ENCODE measurements around the gene NHLRC1.

NHLRC1 gene

GRCh38 chr6:18138906-18139305 lies 16.4 kb upstream of the NHLRC1 start:
- DNase-seq (ENCODE audit: low spot score), result no peak

GRCh38 chr6:18136260-18136659 lies 13.8 kb upstream of the NHLRC1 start:
- DNase-seq (ENCODE audit: low spot score), result no peak

- DNase-seq (ENCODE audit: low spot score), result no peak
These were observed 12.7 kb upstream of the NHLRC1 start for GRCh38 chr6:18135171-18135570.

- no peak for DNase-seq (ENCODE audit: low spot score)
These were observed 9.9 kb upstream of the NHLRC1 start for GRCh38 chr6:18132346-18132745.

DNA sequence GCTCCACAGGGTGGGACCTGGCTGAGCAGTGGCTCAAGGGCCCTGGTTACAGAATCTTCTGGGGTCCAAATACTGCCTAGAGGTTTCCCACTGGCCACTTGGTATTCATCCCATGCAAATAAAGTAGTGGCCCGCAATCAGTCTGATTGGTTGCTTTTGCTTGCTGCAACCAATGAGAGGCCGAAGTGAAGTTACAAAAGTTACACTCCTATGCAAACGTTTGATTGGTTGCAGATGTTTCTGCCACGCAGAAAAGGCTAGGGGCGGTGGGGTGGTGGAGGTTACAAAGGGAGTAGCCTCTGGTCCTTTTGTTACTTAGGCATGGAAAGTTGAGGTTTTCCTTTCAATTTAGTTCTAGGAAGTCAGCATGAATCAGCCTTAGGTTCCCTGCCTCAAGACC lies 3.6 kb upstream of the NHLRC1 start:
- peak; percentile 19 for DNase-seq (ENCODE audit: low spot score)

- DNase-seq (ENCODE audit: low spot score), result no peak
These were observed 823 bp downstream of the NHLRC1 start for GRCh38 chr6:18121580-18122127.

- DNase-seq (ENCODE audit: low spot score), result no peak
These were observed 3.2 kb downstream of the NHLRC1 start for GRCh38 chr6:18119236-18119635.

GRCh38 chr6:18118330-18118729 lies 4.1 kb downstream of the NHLRC1 start:
- no peak for DNase-seq (ENCODE audit: low spot score)

- no peak for DNase-seq (ENCODE audit: low spot score)
These were observed 5.3 kb downstream of the NHLRC1 start for GRCh38 chr6:18117136-18117535.

DNA sequence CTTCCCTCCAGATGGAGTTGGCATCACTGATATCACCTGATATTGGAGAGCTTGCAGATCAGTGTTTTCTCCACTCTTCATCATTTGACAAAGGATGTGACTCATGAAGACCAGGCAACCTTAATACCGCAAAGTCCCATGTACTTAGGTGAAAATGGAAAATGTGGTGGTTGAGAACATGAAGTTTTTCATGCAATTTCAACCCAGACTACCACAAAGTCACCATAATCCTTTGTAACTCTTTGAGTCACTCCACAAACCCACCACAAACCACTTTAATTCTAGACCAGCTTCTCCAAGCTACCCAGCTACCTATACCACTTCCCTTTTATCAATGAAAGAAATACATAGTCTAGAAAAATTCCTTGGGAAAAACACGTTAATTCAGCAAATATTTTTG lies 7.1 kb downstream of the NHLRC1 start:
- no peak for DNase-seq (ENCODE audit: low spot score)

DNA sequence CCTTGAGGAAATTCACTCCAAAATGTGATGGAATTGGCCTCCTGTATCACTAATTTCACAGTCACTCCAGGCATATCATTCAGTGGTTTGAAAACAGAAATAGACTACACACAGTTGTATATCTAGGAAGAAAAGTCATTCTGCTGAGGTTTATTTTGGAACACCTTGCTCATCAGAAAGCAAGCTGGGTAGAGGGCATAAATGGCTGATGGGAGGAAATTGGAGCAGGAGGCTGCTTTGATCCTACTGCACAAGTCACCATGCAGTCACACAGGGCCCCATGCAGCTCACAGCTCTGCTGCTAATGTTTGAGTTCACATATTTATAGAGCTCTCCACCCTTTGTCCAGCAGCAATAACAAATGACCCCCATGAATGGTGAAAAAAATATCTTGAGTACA lies 12.3 kb downstream of the NHLRC1 start:
- DNase-seq (ENCODE audit: low spot score), result no peak

- DNase-seq (ENCODE audit: low spot score), result no peak
These were observed 15.4 kb downstream of the NHLRC1 start for GRCh38 chr6:18107061-18107460.

GRCh38 chr6:18102783-18103509 lies 19.5 kb downstream of the NHLRC1 start:
- no peak for DNase-seq (ENCODE audit: low spot score)

GRCh38 chr6:18101873-18102272 lies 20.6 kb downstream of the NHLRC1 start:
- no peak for DNase-seq (ENCODE audit: low spot score)

DNA sequence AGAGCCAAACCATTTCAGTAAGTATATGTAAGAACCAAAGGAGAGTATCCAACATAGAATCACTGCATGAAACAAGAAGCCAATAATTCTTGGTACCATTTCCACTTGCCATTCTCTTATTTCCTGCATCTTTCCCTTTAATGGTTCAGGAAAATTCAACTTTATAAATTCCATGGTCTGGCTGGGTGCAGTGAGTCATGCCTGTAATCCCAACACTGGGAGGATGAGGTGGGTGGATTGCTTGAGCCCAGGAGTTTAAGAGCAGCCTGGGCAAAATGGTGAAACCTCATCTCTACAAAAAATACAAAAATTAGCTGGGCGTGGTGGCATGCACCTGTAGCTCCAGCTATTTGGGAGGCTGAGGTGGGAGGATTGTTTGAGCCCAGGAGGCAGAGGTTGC lies 21.2 kb downstream of the NHLRC1 start:
- DNase-seq (ENCODE audit: low spot score), result peak; percentile 23

- DNase-seq (ENCODE audit: low spot score), result no peak
These were observed 22.2 kb downstream of the NHLRC1 start for GRCh38 chr6:18100296-18100695.

- no peak for DNase-seq (ENCODE audit: low spot score)
These were observed 23.0 kb downstream of the NHLRC1 start for GRCh38 chr6:18099511-18099910.

GRCh38 chr6:18096423-18096822 lies 26.1 kb downstream of the NHLRC1 start:
- DNase-seq (ENCODE audit: low spot score), result no peak

DNA sequence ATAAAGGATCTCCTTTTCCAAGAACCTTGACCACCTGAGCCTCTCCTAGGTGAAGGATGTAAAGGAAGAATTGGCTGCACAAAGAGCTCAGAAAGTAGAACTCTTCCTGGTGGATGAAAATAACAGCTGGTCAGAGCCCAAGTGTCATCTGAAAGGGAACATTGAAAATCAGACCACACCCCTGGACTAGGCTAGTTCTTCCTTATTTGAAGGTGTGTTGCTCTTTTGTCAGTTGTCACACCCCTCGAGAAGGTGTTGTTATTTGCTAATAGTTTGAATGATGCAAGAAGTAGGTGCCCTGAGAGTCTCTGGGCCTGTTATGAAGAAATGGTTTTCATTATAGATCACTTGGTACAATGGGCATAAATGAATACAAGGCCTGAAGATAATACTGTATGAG lies 31.1 kb downstream of the NHLRC1 start:
- no peak for DNase-seq (ENCODE audit: low spot score)

GRCh38 chr6:18090349-18090786 lies 32.1 kb downstream of the NHLRC1 start:
- no peak for DNase-seq (ENCODE audit: low spot score)

DNA sequence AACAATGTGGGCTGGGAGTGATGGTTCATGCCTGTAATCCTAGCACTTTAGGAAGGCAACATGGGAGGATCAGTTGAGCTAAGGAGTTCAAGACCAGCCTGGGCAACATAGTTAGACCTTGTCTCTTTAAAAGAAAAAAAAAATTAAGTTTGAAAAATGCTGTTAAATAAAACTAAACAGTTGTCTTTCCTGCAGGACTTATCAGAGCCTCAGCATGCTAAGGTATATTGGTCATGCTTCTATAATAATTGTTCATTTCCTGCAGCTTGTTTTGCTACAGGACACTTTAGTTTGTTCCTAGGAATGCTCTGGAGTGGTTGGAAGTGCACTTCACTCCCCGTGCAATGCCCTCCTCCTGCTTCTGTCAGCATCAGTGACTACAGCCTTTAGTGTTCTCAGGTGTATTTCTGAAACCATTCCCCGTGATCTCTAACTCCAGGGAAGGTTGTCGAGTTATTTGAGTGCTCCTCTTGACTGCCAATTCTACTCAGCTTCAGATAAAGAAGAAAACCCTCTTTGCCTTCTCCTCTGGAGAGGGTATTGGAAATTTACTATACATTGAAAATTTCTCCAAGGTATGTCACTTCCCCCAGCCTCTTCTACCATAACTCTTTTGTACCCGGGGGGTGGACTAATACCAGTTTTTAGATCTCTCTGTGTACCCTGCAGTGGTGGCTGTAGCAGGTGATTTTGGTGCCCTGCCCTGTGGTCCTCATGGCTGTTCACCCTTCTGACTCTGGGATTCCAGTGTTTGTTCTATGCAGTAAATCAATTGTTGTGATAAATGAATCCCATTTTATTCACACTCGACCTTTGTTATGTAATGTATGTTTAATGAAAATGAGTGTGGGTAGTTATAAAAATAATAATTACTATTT lies 33.8 kb downstream of the NHLRC1 start:
- DNase-seq (ENCODE audit: low spot score), result no peak

DNA sequence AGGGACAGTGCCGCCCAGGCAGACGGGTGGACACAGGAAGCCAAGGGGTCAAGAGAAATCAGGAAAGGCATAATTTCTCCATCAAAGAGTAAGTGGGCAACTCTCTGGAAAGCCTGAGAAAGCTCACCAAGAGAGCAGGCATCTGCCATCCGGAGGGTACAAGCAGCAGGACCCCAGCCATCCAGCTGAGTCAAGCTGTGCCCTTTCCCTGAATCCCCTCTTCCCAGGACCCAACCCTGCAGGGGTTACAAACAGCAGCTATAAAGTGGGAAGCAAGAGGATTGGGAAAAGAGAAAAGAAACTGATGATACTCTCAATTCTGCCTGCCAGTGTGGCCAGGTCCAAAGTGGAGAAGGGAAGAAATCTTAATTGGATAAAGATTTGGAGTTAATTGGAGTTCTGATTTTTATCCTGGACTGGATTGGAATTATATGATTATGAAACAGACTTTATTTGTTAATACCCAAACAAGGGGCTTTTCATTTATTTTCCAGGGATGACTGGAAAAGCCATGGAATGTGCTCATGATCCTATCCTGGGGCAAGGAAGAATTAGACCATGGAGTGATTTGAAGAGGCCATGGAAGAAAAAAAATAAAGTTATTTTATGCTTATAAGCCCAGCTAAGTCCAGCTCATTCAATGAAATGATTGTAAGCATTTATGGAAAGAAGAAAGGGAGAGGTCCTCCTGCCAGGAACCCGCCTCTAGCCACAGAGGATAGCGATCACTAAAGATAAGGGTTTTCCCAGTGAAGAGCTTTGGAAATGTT lies 34.9 kb downstream of the NHLRC1 start:
- DNase-seq (ENCODE audit: low spot score), result no peak

All from GM03348 (cell line).